DND-41 (cell line): ENCODE data around the gene ELL2.
A peak's percentile ranks its signal among the peaks of the same experiment; 100 is the strongest.

Experiments used
- ATAC-seq: fragments of 200-7000 bp; cut with Tn5 transposase; 3 replicates; pipeline ENCODE4 v1.9.1; 2021; ENCODE audit warnings: low read depth; ENCODE audit not compliant: insufficient read depth
- DNase-seq: peaks from one replicate; pipeline ENCODE4 v3.0.0-alpha.2; 2020
- H2AFZ ChIP-seq: 2 replicates; pipeline ENCODE4 v1.6.0; 2012; ENCODE audit warnings: low read depth, low read length
- H3K27ac ChIP-seq: 2 replicates; pipeline ENCODE4 v1.5.1; 2012; ENCODE audit warnings: low read length, inconsistent platforms
- H3K27me3 ChIP-seq: fragments of 200-600 bp; sonication (generic); 2 replicates; pipeline ENCODE4 v1.6.0; 2012; ENCODE audit warnings: low read length, mild to moderate bottlenecking, inconsistent platforms; ENCODE audit not compliant: insufficient read depth, poor library complexity
- H3K36me3 ChIP-seq: 2 replicates; pipeline ENCODE4 v1.5.1; 2012; ENCODE audit warnings: low read length, inconsistent platforms; ENCODE audit not compliant: insufficient read depth
- H3K4me1 ChIP-seq: 2 replicates; pipeline ENCODE4 v1.5.1; 2012; ENCODE audit warnings: mild to moderate bottlenecking, low read length; ENCODE audit not compliant: insufficient read depth
- H3K4me2 ChIP-seq: 2 replicates; pipeline ENCODE4 v1.6.0; 2012; ENCODE audit warnings: mild to moderate bottlenecking, moderate library complexity, low read length, inconsistent platforms; ENCODE audit not compliant: insufficient read depth
- H3K4me3 ChIP-seq, 2 experiments: fragments of 200-600 bp in 1 of 2; shearing (Covaris generic) in 1 of 2; 2 replicates each; pipeline ENCODE4 v1.5.1; 2012 to 2016; ENCODE audit warnings: inconsistent platforms in 2 of 2, low read length in 2 of 2, mild to moderate bottlenecking in 2 of 2, low read depth in 1 of 2, moderate library complexity in 1 of 2
- H3K79me2 ChIP-seq: 2 replicates; pipeline ENCODE4 v1.6.0; 2012; ENCODE audit warnings: low read length, inconsistent platforms; ENCODE audit not compliant: insufficient read depth
- H3K9ac ChIP-seq: 2 replicates; pipeline ENCODE4 v1.6.0; 2012; ENCODE audit warnings: low read depth, mild to moderate bottlenecking, inconsistent platforms, low read length, moderate library complexity
- H3K9me3 ChIP-seq: 2 replicates; pipeline ENCODE4 v1.5.1; 2012; ENCODE audit warnings: low read length, moderate library complexity, mild to moderate bottlenecking, inconsistent platforms; ENCODE audit not compliant: insufficient read depth, severe bottlenecking
- H4K20me1 ChIP-seq: 2 replicates; pipeline ENCODE4 v1.6.0; 2012; ENCODE audit warnings: low read length; ENCODE audit not compliant: insufficient read depth
- CTCF ChIP-seq: IDR thresholded peaks from 2 replicates; pipeline ENCODE4 v1.5.1; 2012; ENCODE audit warnings: borderline replicate concordance, low read length, moderate library complexity, mild to moderate bottlenecking; ENCODE audit not compliant: poor library complexity, severe bottlenecking; ENCODE audit errors: extremely low read depth
- EZH2 ChIP-seq: IDR thresholded peaks from 3 replicates; pipeline ENCODE4 v1.6.1; 2012; ENCODE audit warnings: borderline replicate concordance, low read depth, mild to moderate bottlenecking, moderate library complexity, low read length, inconsistent platforms; ENCODE audit not compliant: severe bottlenecking

Gene ELL2

DNA sequence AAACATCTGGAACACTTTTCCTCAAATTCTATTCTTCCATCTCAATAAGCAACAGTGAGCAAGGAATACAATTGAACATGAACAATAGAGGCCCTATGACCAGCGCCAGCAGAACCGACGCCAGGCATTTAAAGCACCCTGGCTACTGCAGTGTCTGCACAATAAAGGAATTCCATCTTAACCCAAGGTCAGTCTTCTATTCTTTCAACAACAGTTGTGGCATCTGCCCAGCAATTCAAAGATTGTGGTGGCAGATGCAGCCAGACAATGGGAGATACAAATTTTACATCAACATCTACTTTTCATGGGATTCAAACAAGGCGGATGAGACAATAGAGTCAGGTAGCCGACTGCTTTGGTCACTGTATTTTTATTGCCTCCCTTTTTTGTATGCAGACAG lies 65.9 kb downstream of the ELL2 start:
- Histone ChIP-seq H3K4me1 (peaks cover 12% of the 10 kb centered on the region), H3K79me2 (no peaks in the 10 kb centered on the region), H3K4me2 (no peak overlapping the region), H4K20me1 (no peaks in the 10 kb centered on the region), H3K9ac (no peak overlapping the region), H2AFZ (no peak overlapping the region), H3K9me3 (no peaks in the 10 kb centered on the region), H3K27ac (no peak overlapping the region), H3K36me3 (no peaks in the 10 kb centered on the region), H3K4me3 (no peak overlapping the region), H3K27me3 (no peaks in the 10 kb centered on the region)
- TF ChIP-seq CTCF (no peak), EZH2 (no peak)
- DNase-seq: no peak
- ATAC-seq: no peak

- no peak overlapping the region for H3K4me3 ChIP-seq
- H3K9me3 ChIP-seq: no peaks in the 10 kb centered on the region
- DNase-seq (no peak), ATAC-seq (no peak)
- H3K27ac ChIP-seq: no peak overlapping the region
- H3K27me3 ChIP-seq: no peaks in the 10 kb centered on the region
- H3K4me2 ChIP-seq: no peak overlapping the region
- H3K79me2 ChIP-seq: no peaks in the 10 kb centered on the region
- no peak overlapping the region for H2AFZ ChIP-seq
- no peak for TF ChIP-seq CTCF
- TF ChIP-seq EZH2: no peak
- H3K9ac ChIP-seq: no peak overlapping the region
- peaks cover 12% of the 10 kb centered on the region for H3K4me1 ChIP-seq
- no peaks in the 10 kb centered on the region for H4K20me1 ChIP-seq
- H3K36me3 ChIP-seq: no peaks in the 10 kb centered on the region
Measured at GRCh38 chr5:95895251-95895650, 66.4 kb downstream of the ELL2 start.

- H3K27ac ChIP-seq: no peak overlapping the region
- peak; percentile 99 for ATAC-seq
- H3K9me3 ChIP-seq: no peaks in the 10 kb centered on the region
- H3K4me2 ChIP-seq: no peak overlapping the region
- no peak overlapping the region for H3K4me3 ChIP-seq
- no peaks in the 10 kb centered on the region for H4K20me1 ChIP-seq
- TF ChIP-seq CTCF: peak; percentile 85
- TF ChIP-seq EZH2: no peak
- no peaks in the 10 kb centered on the region for H3K79me2 ChIP-seq
- peaks cover 8% of the 10 kb centered on the region; the same call in 1 of the 2 replicates for H3K4me1 ChIP-seq
- no peak overlapping the region for H2AFZ ChIP-seq
- H3K36me3 ChIP-seq: no peaks in the 10 kb centered on the region
- peak; percentile 75 for DNase-seq
- H3K9ac ChIP-seq: no peak overlapping the region
- no peaks in the 10 kb centered on the region for H3K27me3 ChIP-seq
Measured at GRCh38 chr5:95892784-95893354, 68.8 kb downstream of the ELL2 start.
